ENCODE data around the gene TBX1. TPM values are rescaled to one million over a fixed set of nuclear protein-coding genes. Genes with fewer than 3 reads are reported as not detected.

The TBX1 gene
- 1 to 10 TPM in 2 of 3 donors, under 1 TPM in 1; 0.96 to 9.2 (median 2.9) TPM for total RNA-seq

DNA sequence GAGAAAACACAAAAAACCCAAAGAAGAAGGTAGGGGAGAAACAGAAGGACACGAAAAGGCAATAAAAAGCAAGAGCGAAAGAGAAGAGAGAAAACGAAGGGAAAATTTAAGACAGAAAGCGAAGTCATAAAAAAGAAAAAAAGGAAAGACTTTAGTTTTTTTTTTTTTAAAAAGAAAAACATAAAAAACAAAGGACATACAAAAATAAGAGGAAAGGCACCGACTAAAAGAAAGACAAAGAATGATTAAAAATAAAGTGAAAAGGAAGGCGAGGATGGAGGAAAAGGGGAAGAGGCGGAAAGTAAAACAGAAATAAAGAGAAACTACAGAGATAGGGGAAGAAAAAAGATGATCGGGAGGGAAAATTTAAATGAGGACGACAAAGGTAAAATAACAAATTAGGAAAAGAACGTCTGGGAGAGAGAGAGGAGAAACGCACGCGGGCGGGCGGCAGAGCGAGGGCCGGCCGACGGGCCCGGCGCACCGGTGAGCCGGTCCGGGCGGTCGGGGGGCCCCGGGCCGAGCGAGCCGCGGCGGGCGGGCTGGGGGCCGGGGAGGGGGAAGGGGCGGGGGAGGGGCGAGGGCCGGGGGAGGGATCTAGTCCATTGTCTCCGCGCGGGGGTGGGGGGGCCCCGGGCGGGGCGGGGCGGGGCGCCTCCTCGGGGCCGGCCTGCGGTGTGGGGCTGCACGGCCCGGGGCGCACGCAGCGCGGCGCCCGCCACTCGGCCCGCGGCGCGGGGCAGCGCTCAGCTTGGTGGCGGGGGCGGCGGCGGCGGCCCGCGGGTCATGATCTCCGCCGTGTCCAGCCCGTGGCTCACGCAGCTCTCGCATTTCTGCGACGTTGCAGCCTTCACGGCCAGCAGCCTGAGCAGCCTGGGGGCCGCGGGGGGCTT lies at the start of gene TBX1:
Gene TBX1, plus strand, starts transcription at position 721 of the 893 bp plus-strand sequence. Its CDS starts 66 bp downstream, at position 787.
- Histone ChIP-seq H3K9me3 (no peaks in the 10 kb centered on the region), H3K4me1 (peaks cover 5% of the 10 kb centered on the region in 2 donors), H3K36me3 (no peaks in the 10 kb centered on the region), H3K4me3 (peak within 1 kb of the TSS; percentile 37 to 69 (median 45)), H3K27ac (peak within 1 kb of the TSS in 1 of 2 donors; percentile 76), H3K27me3 (peaks cover 3 to 33% of the 10 kb centered on the region in 2 donors)
- intact Hi-C loops (cut with DNase I; ENCODE audit: low total_unique reads) = no loop called here
- no peak for TF ChIP-seq POLR2AphosphoS5 (IDR thresholded peaks at IDR 0.05)
- no peak for TF ChIP-seq CTCF (IDR thresholded peaks at IDR 0.05)
- no peak for TF ChIP-seq POLR2A (IDR thresholded peaks at IDR 0.05)
- no peak for DNase-seq (ENCODE audit: low spot score in 2 of 2)

DNA sequence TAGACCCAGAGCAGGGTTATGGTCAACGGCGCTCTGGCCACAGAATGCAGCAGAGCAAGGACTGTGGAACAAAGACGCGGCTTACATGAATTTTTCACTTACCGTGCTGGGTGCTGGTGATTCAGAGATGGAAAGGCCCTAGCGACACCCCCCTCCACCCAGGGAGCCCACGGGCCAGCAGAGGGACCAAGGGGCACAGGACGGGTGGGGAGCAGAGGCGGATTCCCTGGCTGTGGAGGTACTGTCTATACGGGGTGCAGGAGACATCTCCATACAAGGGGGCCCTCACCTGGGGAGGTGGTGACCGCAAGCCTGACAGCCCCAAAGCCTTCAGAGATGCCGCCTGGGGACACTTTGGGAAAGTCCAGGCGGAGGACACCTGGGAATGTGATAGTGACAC lies 47.3 kb upstream of the TBX1 start:
- intact Hi-C loops (cut with DNase I; ENCODE audit: low total_unique reads) = no loop called here
- no peak for DNase-seq (ENCODE audit: low spot score in 2 of 2)
- no peaks in the 10 kb centered on the region for H3K36me3 ChIP-seq
- no peaks in the 10 kb centered on the region for H3K27me3 ChIP-seq
- H3K9me3 ChIP-seq = no peaks in the 10 kb centered on the region
- TF ChIP-seq CTCF (IDR thresholded peaks at IDR 0.05) = no peak
- TF ChIP-seq POLR2AphosphoS5 (IDR thresholded peaks at IDR 0.05) = no peak
- TF ChIP-seq POLR2A (IDR thresholded peaks at IDR 0.05) = no peak
- H3K27ac ChIP-seq = no peak overlapping the region
- peaks cover 7 to 9% of the 10 kb centered on the region in 2 donors for H3K4me1 ChIP-seq
- no peak overlapping the region for H3K4me3 ChIP-seq

- H3K36me3 ChIP-seq = no peaks in the 10 kb centered on the region
- peak overlapping the region; percentile 62 to 95 (median 72) for H3K4me3 ChIP-seq
- H3K9me3 ChIP-seq = no peaks in the 10 kb centered on the region
- TF ChIP-seq CTCF (IDR thresholded peaks at IDR 0.05) (no peak), POLR2A (IDR thresholded peaks at IDR 0.05) (no peak), POLR2AphosphoS5 (IDR thresholded peaks at IDR 0.05) (no peak)
- DNase-seq (ENCODE audit: low spot score in 2 of 2) = no peak
- intact Hi-C loops (cut with DNase I; ENCODE audit: low total_unique reads) = no loop called here
- H3K27me3 ChIP-seq = peaks cover 0 to under 1% of the 10 kb centered on the region in 2 donors
- H3K27ac ChIP-seq = peak overlapping the region in 1 of 2 donors; percentile 72
- peaks cover 9% of the 10 kb centered on the region in 2 donors for H3K4me1 ChIP-seq
Observed at GRCh38 chr22:19713650-19714311, 46.8 kb upstream of the TBX1 start.

DNA sequence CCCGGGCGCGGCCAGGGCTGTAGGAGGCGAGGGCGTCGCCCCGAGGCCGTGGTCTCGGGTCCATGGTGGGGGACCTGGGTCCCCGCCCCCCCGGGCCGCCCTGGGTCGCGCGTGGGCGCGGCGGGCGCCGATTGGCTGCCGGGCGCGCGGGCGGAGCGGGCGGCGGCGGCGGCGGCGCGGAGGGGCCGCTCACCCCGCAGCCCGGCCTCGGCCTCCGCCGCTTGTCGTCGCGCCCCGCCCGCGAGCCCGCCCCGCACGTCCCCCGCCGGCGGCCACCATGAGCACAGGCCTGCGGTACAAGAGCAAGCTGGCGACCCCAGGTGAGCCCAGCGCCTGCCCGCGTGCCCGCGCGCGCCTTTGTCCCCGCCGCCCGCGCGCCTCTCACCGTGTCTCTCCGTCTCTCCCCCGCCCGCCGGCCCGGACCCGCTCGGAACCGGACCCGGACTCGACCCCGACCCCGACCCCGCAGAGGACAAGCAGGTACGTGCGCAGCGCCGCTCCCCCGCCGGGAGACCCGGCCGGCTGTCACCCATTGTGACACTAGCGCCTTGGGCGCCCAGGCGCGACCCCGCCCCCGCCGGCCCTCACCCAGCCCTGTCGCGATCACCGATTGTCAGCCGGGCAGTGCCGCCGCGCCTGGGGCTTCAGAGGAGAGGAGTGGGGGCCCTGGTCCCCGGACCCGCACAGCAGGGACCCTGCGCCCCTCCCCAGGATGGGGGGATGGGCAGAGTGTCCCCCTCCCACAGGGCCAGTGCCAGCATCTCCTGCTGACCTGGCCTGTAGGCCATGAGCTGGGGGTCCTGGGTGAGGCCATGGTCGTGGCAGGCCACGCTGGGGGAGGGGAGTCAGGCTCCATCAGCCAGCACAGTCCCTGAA lies 46.0 kb upstream of the TBX1 start, which contains the start of gene SEPTIN5:
Gene SEPTIN5, plus strand, starts transcription at position 192 of the 876 bp plus-strand sequence. Its CDS starts 86 bp downstream, at position 278.
- H3K4me3 ChIP-seq = peak within 1 kb of the TSS; percentile 62 to 95 (median 72)
- intact Hi-C loops (cut with DNase I; ENCODE audit: low total_unique reads) = no loop called here
- H3K36me3 ChIP-seq = no peaks in the 10 kb centered on the region
- no peaks in the 10 kb centered on the region for H3K9me3 ChIP-seq
- TF ChIP-seq POLR2A (IDR thresholded peaks at IDR 0.05) (no peak), CTCF (IDR thresholded peaks at IDR 0.05) (no peak), POLR2AphosphoS5 (IDR thresholded peaks at IDR 0.05) (no peak)
- no peak for DNase-seq (ENCODE audit: low spot score in 2 of 2)
- H3K27ac ChIP-seq = peak within 1 kb of the TSS; percentile 57 to 72
- H3K27me3 ChIP-seq = peaks cover 0 to 2% of the 10 kb centered on the region in 2 donors
- H3K4me1 ChIP-seq = peaks cover 9 to 12% of the 10 kb centered on the region in 2 donors
